ENCODE data around the gene TOB2.

TOB2 gene

GRCh38 chr22:41408665-41409064 lies 37.9 kb downstream of the TOB2 start:
- H3K9me3 ChIP-seq (ENCODE audit: low read length) = no peaks in the 10 kb centered on the region
- peaks cover 36% of the 10 kb centered on the region for H3K4me1 ChIP-seq (ENCODE audit: insufficient read depth, low read length, severe bottlenecking)
- no peaks in the 10 kb centered on the region for H3F3A ChIP-seq (ENCODE audit: insufficient read depth, low read length)
- H3K4me3 ChIP-seq (ENCODE audit: low read depth, low read length, poor library complexity, severe bottlenecking) = no peak overlapping the region
- H3K27me3 ChIP-seq (ENCODE audit: insufficient read depth, low read length) = no peaks in the 10 kb centered on the region
- H3K27ac ChIP-seq (ENCODE audit: low read depth, low read length, poor library complexity, severe bottlenecking) = peak overlapping the region; percentile 68
- no peak overlapping the region for H2AFZ ChIP-seq (ENCODE audit: low read length)
- H3K9ac ChIP-seq (ENCODE audit: low read length) = no peak overlapping the region
- H3K36me3 ChIP-seq (ENCODE audit: insufficient read depth, low read length) = no peaks in the 10 kb centered on the region
- H3K4me2 ChIP-seq (ENCODE audit: low read length) = peak overlapping the region; percentile 30
- no peak for TF ChIP-seq EZH2 (IDR thresholded peaks at IDR 0.05; ENCODE audit: borderline replicate concordance, low read length)
- TF ChIP-seq CTCF (IDR thresholded peaks at IDR 0.05; ENCODE audit: low read length) = no peak
- no peaks in the 10 kb centered on the region for H4K20me1 ChIP-seq (ENCODE audit: insufficient read depth, low read length)
- H3K9me2 ChIP-seq (ENCODE audit: low read depth, low read length) = no peaks in the 10 kb centered on the region
- H3K79me2 ChIP-seq (ENCODE audit: insufficient read depth, low read length) = no peaks in the 10 kb centered on the region

- Histone ChIP-seq H3F3A (ENCODE audit: insufficient read depth, low read length) (no peaks in the 10 kb centered on the region), H3K4me3 (ENCODE audit: low read depth, low read length, poor library complexity, severe bottlenecking) (no peak overlapping the region), H2AFZ (ENCODE audit: low read length) (no peak overlapping the region), H3K27me3 (ENCODE audit: insufficient read depth, low read length) (no peaks in the 10 kb centered on the region), H3K4me2 (ENCODE audit: low read length) (no peak overlapping the region), H3K79me2 (ENCODE audit: insufficient read depth, low read length) (no peaks in the 10 kb centered on the region), H3K9me2 (ENCODE audit: low read depth, low read length) (no peaks in the 10 kb centered on the region), H3K4me1 (ENCODE audit: insufficient read depth, low read length, severe bottlenecking) (peaks cover 27% of the 10 kb centered on the region), H3K36me3 (ENCODE audit: insufficient read depth, low read length) (no peaks in the 10 kb centered on the region), H3K9me3 (ENCODE audit: low read length) (no peaks in the 10 kb centered on the region), H4K20me1 (ENCODE audit: insufficient read depth, low read length) (no peaks in the 10 kb centered on the region), H3K9ac (ENCODE audit: low read length) (no peak overlapping the region), H3K27ac (ENCODE audit: low read depth, low read length, poor library complexity, severe bottlenecking) (peak overlapping the region; percentile 30)
- no peak for TF ChIP-seq EZH2 (IDR thresholded peaks at IDR 0.05; ENCODE audit: borderline replicate concordance, low read length)
- no peak for TF ChIP-seq CTCF (IDR thresholded peaks at IDR 0.05; ENCODE audit: low read length)
These were observed 39.2 kb downstream of the TOB2 start for GRCh38 chr22:41407433-41407832.

GRCh38 chr22:41406410-41406809 lies 40.2 kb downstream of the TOB2 start:
- no peak for TF ChIP-seq CTCF (IDR thresholded peaks at IDR 0.05; ENCODE audit: low read length)
- TF ChIP-seq EZH2 (IDR thresholded peaks at IDR 0.05; ENCODE audit: borderline replicate concordance, low read length) = no peak
- H3K9ac ChIP-seq (ENCODE audit: low read length) = no peak overlapping the region
- H3K9me2 ChIP-seq (ENCODE audit: low read depth, low read length) = no peaks in the 10 kb centered on the region
- peaks cover 17% of the 10 kb centered on the region for H3K4me1 ChIP-seq (ENCODE audit: insufficient read depth, low read length, severe bottlenecking)
- H3K4me3 ChIP-seq (ENCODE audit: low read depth, low read length, poor library complexity, severe bottlenecking) = no peak overlapping the region
- H3K9me3 ChIP-seq (ENCODE audit: low read length) = no peaks in the 10 kb centered on the region
- no peaks in the 10 kb centered on the region for H3K79me2 ChIP-seq (ENCODE audit: insufficient read depth, low read length)
- no peaks in the 10 kb centered on the region for H3K27me3 ChIP-seq (ENCODE audit: insufficient read depth, low read length)
- H3K36me3 ChIP-seq (ENCODE audit: insufficient read depth, low read length) = no peaks in the 10 kb centered on the region
- H3K27ac ChIP-seq (ENCODE audit: low read depth, low read length, poor library complexity, severe bottlenecking) = no peak overlapping the region
- no peaks in the 10 kb centered on the region for H3F3A ChIP-seq (ENCODE audit: insufficient read depth, low read length)
- H3K4me2 ChIP-seq (ENCODE audit: low read length) = no peak overlapping the region
- no peaks in the 10 kb centered on the region for H4K20me1 ChIP-seq (ENCODE audit: insufficient read depth, low read length)
- no peak overlapping the region for H2AFZ ChIP-seq (ENCODE audit: low read length)

Data from OCI-LY1 (cell line).